ENCODE data around the gene OR8A1. TPM values are rescaled to one million over a fixed set of nuclear protein-coding genes. Genes with fewer than 3 reads are reported as not detected.
"Not testable (repeated sequence)": the region's sequence is repeated elsewhere in the genome, so short reads cannot be mapped to it uniquely, and the experiment has no call there.

Gene OR8A1
- total RNA-seq, 1 donor = not detected

DNA sequence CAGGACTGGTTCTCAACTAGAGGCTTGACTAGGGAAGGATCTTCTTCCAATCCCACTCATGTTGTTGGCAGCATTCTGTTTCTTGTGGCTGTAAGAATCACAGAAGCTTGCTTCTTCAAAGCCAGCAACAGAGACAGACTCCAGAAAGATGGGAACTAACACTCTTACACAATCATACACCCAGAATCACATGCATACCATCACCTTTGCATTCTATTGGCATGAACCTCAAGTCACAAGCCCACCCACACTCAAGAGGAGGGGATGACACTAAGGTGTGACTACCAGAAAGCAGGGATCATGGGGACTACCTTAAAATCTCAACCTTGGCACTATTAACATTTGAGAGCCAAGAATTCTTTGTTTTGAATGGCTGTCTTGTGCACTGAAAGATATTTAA is 27.8 kb downstream of the OR8A1 start:
- no peak overlapping the region for H2AFZ ChIP-seq (ENCODE audit: low read length)
- no peaks in the 10 kb centered on the region for H3K79me2 ChIP-seq (ENCODE audit: insufficient read depth, low read length)
- H3K4me2 ChIP-seq (ENCODE audit: insufficient read depth, low read length) = no peak overlapping the region
- H3K27ac ChIP-seq (ENCODE audit: low read depth, low read length) = no peak overlapping the region
- no peaks in the 10 kb centered on the region for H3K9me3 ChIP-seq (ENCODE audit: low read depth, low read length)
- no peaks in the 10 kb centered on the region for H3K4me1 ChIP-seq (ENCODE audit: insufficient read depth, low read length)
- no peaks in the 10 kb centered on the region for H4K20me1 ChIP-seq (ENCODE audit: insufficient read depth, low read length)
- H3K27me3 ChIP-seq (ENCODE audit: insufficient read depth, low read length) = peaks cover 6% of the 10 kb centered on the region
- DNase-seq (ENCODE audit: insufficient read length, low spot score, missing footprints) = no peak
- TF ChIP-seq, protein P1, sequence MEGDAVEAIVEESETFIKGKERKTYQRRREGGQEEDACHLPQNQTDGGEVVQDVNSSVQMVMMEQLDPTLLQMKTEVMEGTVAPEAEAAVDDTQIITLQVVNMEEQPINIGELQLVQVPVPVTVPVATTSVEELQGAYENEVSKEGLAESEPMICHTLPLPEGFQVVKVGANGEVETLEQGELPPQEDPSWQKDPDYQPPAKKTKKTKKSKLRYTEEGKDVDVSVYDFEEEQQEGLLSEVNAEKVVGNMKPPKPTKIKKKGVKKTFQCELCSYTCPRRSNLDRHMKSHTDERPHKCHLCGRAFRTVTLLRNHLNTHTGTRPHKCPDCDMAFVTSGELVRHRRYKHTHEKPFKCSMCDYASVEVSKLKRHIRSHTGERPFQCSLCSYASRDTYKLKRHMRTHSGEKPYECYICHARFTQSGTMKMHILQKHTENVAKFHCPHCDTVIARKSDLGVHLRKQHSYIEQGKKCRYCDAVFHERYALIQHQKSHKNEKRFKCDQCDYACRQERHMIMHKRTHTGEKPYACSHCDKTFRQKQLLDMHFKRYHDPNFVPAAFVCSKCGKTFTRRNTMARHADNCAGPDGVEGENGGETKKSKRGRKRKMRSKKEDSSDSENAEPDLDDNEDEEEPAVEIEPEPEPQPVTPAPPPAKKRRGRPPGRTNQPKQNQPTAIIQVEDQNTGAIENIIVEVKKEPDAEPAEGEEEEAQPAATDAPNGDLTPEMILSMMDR (IDR thresholded peaks at IDR 0.05; ENCODE audit: extremely low read depth, low read depth, low read length) = no peak
- H3K36me3 ChIP-seq (ENCODE audit: insufficient read depth, low read length) = no peaks in the 10 kb centered on the region
- no peak overlapping the region for H3K4me3 ChIP-seq (ENCODE audit: insufficient read depth, low read length)

DNA sequence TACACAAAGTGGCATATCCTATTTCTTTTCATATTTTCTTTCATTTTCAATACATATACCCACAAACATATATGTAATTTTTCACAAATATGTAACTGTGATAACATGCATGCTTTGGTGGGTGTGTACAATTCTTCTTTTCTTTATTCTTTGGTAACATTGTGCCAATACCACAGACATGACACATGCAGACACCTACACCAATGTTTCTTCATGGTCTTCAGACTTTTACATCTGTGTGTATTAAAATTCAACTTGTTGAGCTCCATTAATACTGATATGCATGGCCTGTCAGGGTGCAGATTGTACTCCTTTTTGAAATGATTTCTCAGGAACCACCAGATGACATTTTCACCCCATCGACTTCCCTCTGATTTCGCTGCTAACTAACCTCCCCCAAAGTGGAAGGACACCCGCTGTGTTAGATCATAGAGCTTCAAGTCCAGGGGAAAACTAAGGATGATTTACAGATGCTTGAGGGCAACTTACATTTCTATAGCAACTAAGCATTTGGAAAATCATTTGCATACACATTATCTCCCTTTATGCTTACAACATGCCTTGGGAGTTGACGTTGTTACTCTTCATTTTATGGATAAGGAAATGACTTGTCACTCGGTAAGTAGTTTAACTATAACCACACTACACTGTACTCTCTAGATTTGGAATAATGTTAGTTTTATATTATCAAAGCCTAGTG is 31.0 kb downstream of the OR8A1 start:
- Histone ChIP-seq H3K4me3 (ENCODE audit: insufficient read depth, low read length) (no peak overlapping the region), H3K4me2 (ENCODE audit: insufficient read depth, low read length) (no peak overlapping the region), H3K36me3 (ENCODE audit: insufficient read depth, low read length) (no peaks in the 10 kb centered on the region), H3K9me3 (ENCODE audit: low read depth, low read length) (no peaks in the 10 kb centered on the region), H3K27ac (ENCODE audit: low read depth, low read length) (no peak overlapping the region), H3K79me2 (ENCODE audit: insufficient read depth, low read length) (no peaks in the 10 kb centered on the region), H2AFZ (ENCODE audit: low read length) (no peak overlapping the region), H3K27me3 (ENCODE audit: insufficient read depth, low read length) (peaks cover 4% of the 10 kb centered on the region), H4K20me1 (ENCODE audit: insufficient read depth, low read length) (no peaks in the 10 kb centered on the region), H3K4me1 (ENCODE audit: insufficient read depth, low read length) (no peaks in the 10 kb centered on the region)
- TF ChIP-seq, protein P1 (IDR thresholded peaks at IDR 0.05; ENCODE audit: extremely low read depth, low read depth, low read length) = no peak
- peak; percentile 13 for DNase-seq (ENCODE audit: insufficient read length, low spot score, missing footprints)

DNA sequence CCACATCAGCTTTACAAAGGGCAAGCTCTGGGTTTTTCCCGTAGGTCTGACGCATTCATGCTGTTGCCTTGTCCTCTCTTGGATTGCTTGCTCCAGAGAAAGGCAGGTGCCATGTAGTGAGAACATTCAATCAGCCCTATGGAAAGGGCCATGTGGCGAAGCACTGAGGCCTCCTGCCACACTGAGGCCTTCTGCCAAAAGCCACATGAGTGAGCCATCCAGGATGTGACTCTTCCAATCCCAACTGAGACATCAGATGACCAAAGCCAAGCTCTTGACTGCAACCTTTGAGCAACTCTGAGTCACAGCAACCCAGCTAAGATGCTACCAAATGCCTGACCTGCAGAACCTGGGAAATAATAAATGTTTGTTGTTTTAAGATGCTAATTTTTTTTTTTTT is 32.4 kb downstream of the OR8A1 start:
- Histone ChIP-seq H3K36me3 (ENCODE audit: insufficient read depth, low read length) (no peaks in the 10 kb centered on the region), H3K27me3 (ENCODE audit: insufficient read depth, low read length) (peaks cover 3% of the 10 kb centered on the region), H3K4me3 (ENCODE audit: insufficient read depth, low read length) (no peak overlapping the region), H3K4me2 (ENCODE audit: insufficient read depth, low read length) (no peak overlapping the region), H3K9me3 (ENCODE audit: low read depth, low read length) (no peaks in the 10 kb centered on the region), H2AFZ (ENCODE audit: low read length) (no peak overlapping the region), H3K27ac (ENCODE audit: low read depth, low read length) (no peak overlapping the region), H4K20me1 (ENCODE audit: insufficient read depth, low read length) (no peaks in the 10 kb centered on the region), H3K79me2 (ENCODE audit: insufficient read depth, low read length) (no peaks in the 10 kb centered on the region), H3K4me1 (ENCODE audit: insufficient read depth, low read length) (no peaks in the 10 kb centered on the region)
- TF ChIP-seq, protein P1 (IDR thresholded peaks at IDR 0.05; ENCODE audit: extremely low read depth, low read depth, low read length) = no peak
- no peak for DNase-seq (ENCODE audit: insufficient read length, low spot score, missing footprints)

DNA sequence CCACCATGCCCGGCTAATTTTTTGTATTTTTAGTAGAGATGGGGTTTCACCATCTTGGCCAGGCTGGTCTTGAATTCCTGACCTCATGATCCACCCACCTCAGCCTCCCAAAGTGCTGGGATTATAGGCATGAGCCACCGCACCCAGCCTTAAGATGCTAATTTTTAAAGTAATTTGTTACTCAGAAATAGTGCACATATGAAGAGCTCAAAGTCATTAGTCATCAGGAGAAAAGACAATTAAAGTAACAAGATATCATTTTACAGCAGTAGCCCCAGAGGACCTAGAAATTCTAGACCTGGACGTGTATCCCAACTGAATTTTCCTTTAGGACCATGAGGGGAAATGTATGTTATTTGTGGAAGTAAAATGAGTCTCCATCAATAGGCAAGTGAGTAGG is 32.9 kb downstream of the OR8A1 start:
- not testable (repeated sequence) for H4K20me1 ChIP-seq (ENCODE audit: insufficient read depth, low read length); H3K27ac ChIP-seq (ENCODE audit: low read depth, low read length); H3K4me2 ChIP-seq (ENCODE audit: insufficient read depth, low read length); H3K27me3 ChIP-seq (ENCODE audit: insufficient read depth, low read length); H3K4me1 ChIP-seq (ENCODE audit: insufficient read depth, low read length); DNase-seq (ENCODE audit: insufficient read length, low spot score, missing footprints); H3K4me3 ChIP-seq (ENCODE audit: insufficient read depth, low read length); H2AFZ ChIP-seq (ENCODE audit: low read length); H3K36me3 ChIP-seq (ENCODE audit: insufficient read depth, low read length); H3K9me3 ChIP-seq (ENCODE audit: low read depth, low read length); H3K79me2 ChIP-seq (ENCODE audit: insufficient read depth, low read length)

Measured in osteoblast (primary cell).